Neutrophil (primary cell): Measurements from ENCODE around the gene SLC7A1.
"Not testable (repeated sequence)": the region's sequence is repeated elsewhere in the genome, so short reads cannot be mapped to it uniquely, and the experiment has no call there.

Experiments
- H3K27ac ChIP-seq: fragments of 200-600 bp; sonication (generic); 2 replicates; pipeline ENCODE4 v1.5.1; 2016; ENCODE audit warnings: mild to moderate bottlenecking, moderate library complexity
- H3K27me3 ChIP-seq: fragments of 200-600 bp; sonication (generic); 2 replicates; pipeline ENCODE4 v1.6.0; 2016; ENCODE audit warnings: mild to moderate bottlenecking
- H3K36me3 ChIP-seq: fragments of 200-600 bp; sonication (generic); 2 replicates; pipeline ENCODE4 v1.5.1; 2017
- H3K4me1 ChIP-seq, 2 experiments: fragments of 200-600 bp in 1 of 2; sonication (generic) in 1 of 2; 1 replicate in 1 of 2; 2 replicates in 1 of 2; pipeline versions ENCODE4 v1.5.1 to v1.6.1; 2013 to 2016; ENCODE audit warnings: low read depth in 1 of 2, low read length in 1 of 2, mild to moderate bottlenecking in 1 of 2, moderate library complexity in 1 of 2; ENCODE audit not compliant: control insufficient read depth in 1 of 2, insufficient read depth in 1 of 2
- H3K4me3 ChIP-seq, 2 experiments: fragments of 200-600 bp in 1 of 2; sonication (generic) in 1 of 2; 1 replicate in 1 of 2; 2 replicates in 1 of 2; pipeline ENCODE4 v1.5.1; 2013 to 2016; ENCODE audit warnings: low read depth in 1 of 2, low read length in 1 of 2, mild to moderate bottlenecking in 1 of 2, moderate library complexity in 1 of 2
- H3K9me3 ChIP-seq: fragments of 200-600 bp; sonication (generic); 2 replicates; pipeline ENCODE4 v1.5.1; 2016
- TF ChIP-seq, protein P1 (sequence below): fragments of 200-600 bp; sonication (generic); IDR thresholded peaks from 2 replicates; pipeline ENCODE4 v1.5.1; 2016; ENCODE audit warnings: antibody characterized with exemption

SLC7A1 gene

GRCh38 chr13:29595380-29596063 lies at the start of gene SLC7A1:
Gene SLC7A1, minus strand, starts transcription at chr13:29595688. Its CDS starts 59,500 bp downstream, at chr13:29536188.
- Histone ChIP-seq H3K27me3 (peaks cover 31% of the 10 kb centered on the region), H3K36me3 (no peaks in the 10 kb centered on the region)
- TF ChIP-seq, protein P1, sequence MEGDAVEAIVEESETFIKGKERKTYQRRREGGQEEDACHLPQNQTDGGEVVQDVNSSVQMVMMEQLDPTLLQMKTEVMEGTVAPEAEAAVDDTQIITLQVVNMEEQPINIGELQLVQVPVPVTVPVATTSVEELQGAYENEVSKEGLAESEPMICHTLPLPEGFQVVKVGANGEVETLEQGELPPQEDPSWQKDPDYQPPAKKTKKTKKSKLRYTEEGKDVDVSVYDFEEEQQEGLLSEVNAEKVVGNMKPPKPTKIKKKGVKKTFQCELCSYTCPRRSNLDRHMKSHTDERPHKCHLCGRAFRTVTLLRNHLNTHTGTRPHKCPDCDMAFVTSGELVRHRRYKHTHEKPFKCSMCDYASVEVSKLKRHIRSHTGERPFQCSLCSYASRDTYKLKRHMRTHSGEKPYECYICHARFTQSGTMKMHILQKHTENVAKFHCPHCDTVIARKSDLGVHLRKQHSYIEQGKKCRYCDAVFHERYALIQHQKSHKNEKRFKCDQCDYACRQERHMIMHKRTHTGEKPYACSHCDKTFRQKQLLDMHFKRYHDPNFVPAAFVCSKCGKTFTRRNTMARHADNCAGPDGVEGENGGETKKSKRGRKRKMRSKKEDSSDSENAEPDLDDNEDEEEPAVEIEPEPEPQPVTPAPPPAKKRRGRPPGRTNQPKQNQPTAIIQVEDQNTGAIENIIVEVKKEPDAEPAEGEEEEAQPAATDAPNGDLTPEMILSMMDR: no peak

DNA sequence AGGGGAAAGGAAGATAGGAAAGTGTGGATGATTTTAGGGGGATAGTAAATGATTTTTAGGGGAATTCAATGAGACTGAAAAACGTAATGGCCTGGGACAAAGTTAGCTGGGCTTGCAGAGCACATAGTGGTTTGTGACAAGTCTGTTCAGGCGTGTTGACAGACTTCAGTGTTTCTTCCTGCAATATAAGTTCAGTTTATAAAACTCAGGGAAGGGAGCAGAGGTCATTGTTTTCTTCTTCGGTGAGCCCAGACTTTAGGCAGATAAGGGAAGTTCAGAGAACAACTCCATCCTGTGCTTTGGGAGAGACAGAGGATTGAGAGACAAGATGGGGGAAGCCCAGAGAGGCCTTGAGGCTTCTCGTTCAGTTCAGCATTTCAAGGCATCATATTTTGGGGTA lies 45.2 kb upstream of the SLC7A1 start:
- H3K9me3 ChIP-seq: no peaks in the 10 kb centered on the region
- H3K36me3 ChIP-seq: no peaks in the 10 kb centered on the region
- no peaks in the 10 kb centered on the region for H3K4me1 ChIP-seq
- H3K4me3 ChIP-seq: no peak overlapping the region
- TF ChIP-seq, protein P1: no peak
- no peaks in the 10 kb centered on the region for H3K27me3 ChIP-seq
- no peak overlapping the region for H3K27ac ChIP-seq

More at GRCh38 chr13:29595380-29596063, at the start of gene SLC7A1:
- Histone ChIP-seq H3K27ac (no peak within 1 kb of the TSS), H3K9me3 (no peaks in the 10 kb centered on the region), H3K4me3 (peak within 1 kb of the TSS; percentile 63 to 64), H3K4me1 (peaks cover 9 to 12% of the 10 kb centered on the region in 2 experiments)

DNA sequence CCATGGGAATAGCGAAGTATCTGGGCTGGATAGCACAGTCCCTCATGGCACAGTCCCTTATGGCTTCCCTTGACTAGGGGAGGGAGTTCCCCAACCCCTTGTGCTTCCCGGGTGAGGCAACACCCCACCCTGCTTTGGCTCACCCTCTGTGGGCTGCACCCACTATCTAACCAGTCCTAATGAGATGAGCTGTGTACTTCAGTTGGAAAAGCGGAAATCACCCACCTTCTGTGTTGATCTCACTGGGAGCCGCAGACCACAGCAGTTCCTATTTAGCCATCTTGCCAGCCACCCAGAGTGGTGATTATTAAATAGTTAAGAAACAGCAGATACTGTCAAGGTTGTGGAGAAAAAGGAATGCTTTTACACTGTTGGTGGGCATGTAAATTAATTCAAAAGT lies 41.3 kb upstream of the SLC7A1 start:
- not testable (repeated sequence) for H3K36me3 ChIP-seq, H3K27me3 ChIP-seq, H3K4me3 ChIP-seq, H3K4me1 ChIP-seq, H3K9me3 ChIP-seq, H3K27ac ChIP-seq

GRCh38 chr13:29624997-29625396 lies 29.5 kb upstream of the SLC7A1 start:
- TF ChIP-seq, protein P1: no peak
- Histone ChIP-seq H3K4me1 (no peaks in the 10 kb centered on the region), H3K4me3 (no peak overlapping the region), H3K36me3 (no peaks in the 10 kb centered on the region), H3K9me3 (no peaks in the 10 kb centered on the region), H3K27me3 (peaks cover 2% of the 10 kb centered on the region), H3K27ac (no peak overlapping the region)

- H3K27ac ChIP-seq: no peak overlapping the region
- peaks cover 4% of the 10 kb centered on the region for H3K27me3 ChIP-seq
- no peaks in the 10 kb centered on the region for H3K9me3 ChIP-seq
- no peaks in the 10 kb centered on the region for H3K36me3 ChIP-seq
- H3K4me3 ChIP-seq: no peak overlapping the region
- TF ChIP-seq, protein P1: no peak
- H3K4me1 ChIP-seq: no peaks in the 10 kb centered on the region
These were observed 26.4 kb upstream of the SLC7A1 start for GRCh38 chr13:29621841-29622240.

GRCh38 chr13:29621051-29621800 lies 25.7 kb upstream of the SLC7A1 start:
- H3K27me3 ChIP-seq: peaks cover 4% of the 10 kb centered on the region
- H3K9me3 ChIP-seq: no peaks in the 10 kb centered on the region
- no peaks in the 10 kb centered on the region for H3K4me1 ChIP-seq
- TF ChIP-seq, protein P1: no peak
- no peaks in the 10 kb centered on the region for H3K36me3 ChIP-seq
- H3K27ac ChIP-seq: no peak overlapping the region
- no peak overlapping the region for H3K4me3 ChIP-seq
